Keratinocyte (primary cell): ENCODE measurements around the gene CBARP.

Source experiments
- CTCF ChIP-seq, 3 experiments: IDR thresholded peaks in 1 of 3; conservative IDR thresholded peaks in 1 of 3; optimal IDR thresholded peaks in 1 of 3; 2 replicates in 2 of 3; 3 replicates in 1 of 3; pipeline versions ENCODE3 to v1.5.1; 2011; ENCODE audit warnings: low read length in 3 of 3, mild to moderate bottlenecking in 3 of 3, moderate library complexity in 2 of 3, control low read depth in 1 of 3, inconsistent platforms in 1 of 3; ENCODE audit not compliant: insufficient read depth in 2 of 3; ENCODE audit errors: extremely low read depth in 1 of 3
- EZH2 ChIP-seq: IDR thresholded peaks from one replicate; pipeline ENCODE4 v1.6.1; 2012; ENCODE audit warnings: inconsistent platforms, mild to moderate bottlenecking, low read length, moderate library complexity

- no peak for TF ChIP-seq CTCF (optimal IDR thresholded peaks at IDR 0.05 in 1 of 3, IDR thresholded peaks at IDR 0.05 in 1 of 3, conservative IDR thresholded peaks at IDR 0.05 in 1 of 3; ENCODE audit: extremely low read depth in 1 of 3, insufficient read depth in 2 of 3, low read length in 3 of 3)
- no peak for TF ChIP-seq EZH2
Observed at GRCh38 chr19:1238369-1239303, 831 bp upstream of the CBARP start.
